Hematopoietic multipotent progenitor cell treated with erythropoietin and hydrocortisone succinate and interleukin-3 and kit ligand, for 4 days (in vitro differentiated cells): ENCODE results near the gene SLC12A7.
"Not testable (repeated sequence)": the region's sequence is repeated elsewhere in the genome, so short reads cannot be mapped to it uniquely, and the experiment has no call there.

Experiments
- DNase-seq: peaks from one replicate; pipeline ENCODE4 v3.0.0-alpha.2; 2015

Gene SLC12A7

GRCh38 chr5:1094670-1095190, 17.1 kb downstream of the SLC12A7 start:
- DNase-seq: no peak

GRCh38 chr5:1093361-1093760, 18.5 kb downstream of the SLC12A7 start:
- no peak for DNase-seq

GRCh38 chr5:1092122-1092521, 19.7 kb downstream of the SLC12A7 start:
- no peak for DNase-seq

GRCh38 chr5:1091632-1092031, 20.2 kb downstream of the SLC12A7 start:
- DNase-seq: no peak

GRCh38 chr5:1090538-1090937, 21.3 kb downstream of the SLC12A7 start:
- no peak for DNase-seq

- DNase-seq: peak; percentile 34
Measured at GRCh38 chr5:1089621-1090040, 22.2 kb downstream of the SLC12A7 start.

GRCh38 chr5:1089146-1089545, 22.7 kb downstream of the SLC12A7 start:
- no peak for DNase-seq

- DNase-seq: no peak
Measured at GRCh38 chr5:1088726-1089125, 23.1 kb downstream of the SLC12A7 start.

- DNase-seq: no peak
Measured at GRCh38 chr5:1088031-1088430, 23.8 kb downstream of the SLC12A7 start.

- no peak for DNase-seq
Measured at GRCh38 chr5:1087428-1087827, 24.4 kb downstream of the SLC12A7 start.

- no peak for DNase-seq
Measured at GRCh38 chr5:1086871-1087270, 25.0 kb downstream of the SLC12A7 start.

- DNase-seq: no peak
Measured at GRCh38 chr5:1086137-1086536, 25.7 kb downstream of the SLC12A7 start.

GRCh38 chr5:1085391-1085790, 26.5 kb downstream of the SLC12A7 start:
- no peak for DNase-seq

GRCh38 chr5:1083823-1084605, 27.8 kb downstream of the SLC12A7 start:
- DNase-seq: no peak

GRCh38 chr5:1083026-1083425, 28.8 kb downstream of the SLC12A7 start:
- not testable (repeated sequence) for DNase-seq

GRCh38 chr5:1081519-1081918, 30.3 kb downstream of the SLC12A7 start:
- no peak for DNase-seq

GRCh38 chr5:1080432-1080831, 31.4 kb downstream of the SLC12A7 start:
- no peak for DNase-seq

- no peak for DNase-seq
Measured at GRCh38 chr5:1079961-1080360, 31.9 kb downstream of the SLC12A7 start.

- DNase-seq: no peak
Measured at GRCh38 chr5:1079486-1079885, 32.4 kb downstream of the SLC12A7 start.

- DNase-seq: no peak
Measured at GRCh38 chr5:1078851-1079250, 33.0 kb downstream of the SLC12A7 start.

GRCh38 chr5:1078206-1078605, 33.7 kb downstream of the SLC12A7 start:
- no peak for DNase-seq

- DNase-seq: no peak
Measured at GRCh38 chr5:1077491-1078020, 34.3 kb downstream of the SLC12A7 start.

GRCh38 chr5:1077026-1077425, 34.8 kb downstream of the SLC12A7 start:
- DNase-seq: no peak

- no peak for DNase-seq
Measured at GRCh38 chr5:1076406-1076805, 35.5 kb downstream of the SLC12A7 start.

- no peak for DNase-seq
Measured at GRCh38 chr5:1075931-1076330, 35.9 kb downstream of the SLC12A7 start.
